Right lobe of liver (tissue), 6 donors: ENCODE data around the gene ZFAND6. TPM values are rescaled to one million over a fixed set of nuclear protein-coding genes. Genes with fewer than 3 reads are reported as not detected.

ENCODE experiments used
- ATAC-seq, 4 donors: fragments of 200-7000 bp; cut with Tn5 transposase; one replicate each; pipeline ENCODE4 v1.9.1; 2020; ENCODE audit warnings: mild to moderate bottlenecking in 4 of 4, moderate library complexity in 4 of 4
- DNase-seq, 3 donors: peaks; one replicate each; pipeline ENCODE4 v3.0.0-alpha.2; 2020
- H3K27ac ChIP-seq, 3 donors: fragments of 200-600 bp; one replicate each; pipeline ENCODE4 v1.8.0; 2022
- H3K27me3 ChIP-seq, 2 donors: fragments of 200-600 bp; one replicate each; pipeline ENCODE4 v1.8.0; 2022
- H3K36me3 ChIP-seq, 4 donors: fragments of 200-600 bp; sonication (generic) in 1 of 4; one replicate each; pipeline versions ENCODE4 v1.5.1 to v1.8.0; 2017 to 2022; ENCODE audit warnings: control low read depth in 1 of 4
- H3K4me1 ChIP-seq, 4 donors: fragments of 200-600 bp; sonication (generic) in 1 of 4; one replicate each; pipeline versions ENCODE4 v1.5.1 to v1.8.0; 2017 to 2022; ENCODE audit warnings: control low read depth in 1 of 4
- H3K4me3 ChIP-seq, 3 donors: fragments of 200-600 bp; one replicate each; pipeline ENCODE4 v1.8.0; 2022
- H3K9me3 ChIP-seq, 4 donors: fragments of 200-600 bp; sonication (generic) in 1 of 4; one replicate each; pipeline versions ENCODE4 v1.5.1 to v1.8.0; 2017 to 2022; ENCODE audit warnings: control low read depth in 1 of 4
- POLR2A ChIP-seq: fragments of 450-650 bp; IDR thresholded peaks from one replicate; pipeline ENCODE4 v1.6.1; 2017; ENCODE audit warnings: antibody characterized with exemption, mild to moderate bottlenecking
- WGBS: methylation state at CpG from one replicate; pipeline ENCODE4 v1.1.6; 2018; ENCODE audit warnings: low coverage, low lambda C conversion rate; ENCODE audit not compliant: insufficient coverage; ENCODE audit errors: missing lambda C conversion rate; 5-methylcytosine and 5-hydroxymethylcytosine counted together
- intact Hi-C, 2 donors: fragments of 100-400 bp; cut with DNase I; formaldehyde crosslinking; loops; one replicate each; pipeline versions ENCODE4 v1.11.2 to v1.14.1; 2022
- total RNA-seq, 6 experiments: library from RNA; depleted of rRNA in 2 of 6; stranded (reverse); fragments of >200 nt in 2 of 6; fragmentation: NEBNext Ultra II Directional in 3 of 6; extraction: Animal tissue kit (Norgen Biotek cat#: 25700) in 3 of 6; gene quantifications; one replicate each; pipeline versions ENCODE4 v1.1.0 to v1.2.4, GENCODE V29; 2016 to 2023
- TF ChIP-seq, protein P1 (sequence below), 4 donors: fragments of 200-600 bp in 3 of 4; fragments of 450-650 bp in 1 of 4; IDR thresholded peaks; one replicate each; pipeline versions ENCODE4 v1.5.1 to v1.8.0; 2016 to 2022; ENCODE audit warnings: antibody characterized with exemption in 4 of 4, mild to moderate bottlenecking in 2 of 4
- donor health status: DM: no; HTN: yes; CAD: no.
- donor health status: DM: no; HTN: no; CAD: no.
- donor health status: DM: no; HTN: no; CAD: no.
- donor health status: DM: no; HTN: yes; CAD: no.
- donor health status: DM: no; HTN: yes; CAD: no.

ZFAND6 gene
- total RNA-seq, 6 experiments from 2014 or later = 46.1 to 111 (median 48.9) TPM

DNA sequence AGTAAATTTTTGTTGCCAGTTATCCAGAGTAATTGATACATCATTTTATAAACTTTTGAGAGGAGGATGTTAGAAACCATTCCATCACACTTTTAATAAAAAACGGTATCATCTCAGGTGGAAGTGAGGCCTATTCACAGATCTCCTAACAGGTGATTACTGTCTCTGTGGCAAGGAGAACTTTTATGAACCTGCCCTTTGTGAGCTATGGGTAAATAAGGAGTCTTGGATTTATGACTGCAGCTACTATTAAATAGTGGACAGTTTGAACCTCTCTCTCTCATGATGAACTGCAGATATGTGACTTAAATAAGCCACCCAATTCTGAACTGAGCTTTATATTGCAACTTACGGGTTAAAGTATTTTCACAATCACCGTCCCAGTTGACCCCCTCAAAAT lies 45.7 kb downstream of the ZFAND6 start:
- H3K4me3 ChIP-seq = no peak overlapping the region
- H3K27me3 ChIP-seq = no peaks in the 10 kb centered on the region
- intact Hi-C loops = no loop called here
- no peak overlapping the region for H3K27ac ChIP-seq
- DNase-seq = no peak
- TF ChIP-seq, protein P1, sequence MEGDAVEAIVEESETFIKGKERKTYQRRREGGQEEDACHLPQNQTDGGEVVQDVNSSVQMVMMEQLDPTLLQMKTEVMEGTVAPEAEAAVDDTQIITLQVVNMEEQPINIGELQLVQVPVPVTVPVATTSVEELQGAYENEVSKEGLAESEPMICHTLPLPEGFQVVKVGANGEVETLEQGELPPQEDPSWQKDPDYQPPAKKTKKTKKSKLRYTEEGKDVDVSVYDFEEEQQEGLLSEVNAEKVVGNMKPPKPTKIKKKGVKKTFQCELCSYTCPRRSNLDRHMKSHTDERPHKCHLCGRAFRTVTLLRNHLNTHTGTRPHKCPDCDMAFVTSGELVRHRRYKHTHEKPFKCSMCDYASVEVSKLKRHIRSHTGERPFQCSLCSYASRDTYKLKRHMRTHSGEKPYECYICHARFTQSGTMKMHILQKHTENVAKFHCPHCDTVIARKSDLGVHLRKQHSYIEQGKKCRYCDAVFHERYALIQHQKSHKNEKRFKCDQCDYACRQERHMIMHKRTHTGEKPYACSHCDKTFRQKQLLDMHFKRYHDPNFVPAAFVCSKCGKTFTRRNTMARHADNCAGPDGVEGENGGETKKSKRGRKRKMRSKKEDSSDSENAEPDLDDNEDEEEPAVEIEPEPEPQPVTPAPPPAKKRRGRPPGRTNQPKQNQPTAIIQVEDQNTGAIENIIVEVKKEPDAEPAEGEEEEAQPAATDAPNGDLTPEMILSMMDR (IDR thresholded peaks at IDR 0.05) = no peak
- TF ChIP-seq POLR2A = no peak
- no peaks in the 10 kb centered on the region for H3K36me3 ChIP-seq
- no peaks in the 10 kb centered on the region for H3K9me3 ChIP-seq
- no peak for ATAC-seq
- 100% methylated on average over 3 of the region's 3 CpGs for whole genome bisulfite sequencing
- H3K4me1 ChIP-seq = peaks cover 0 to 6% (median 0%) of the 10 kb centered on the region in 4 donors

DNA sequence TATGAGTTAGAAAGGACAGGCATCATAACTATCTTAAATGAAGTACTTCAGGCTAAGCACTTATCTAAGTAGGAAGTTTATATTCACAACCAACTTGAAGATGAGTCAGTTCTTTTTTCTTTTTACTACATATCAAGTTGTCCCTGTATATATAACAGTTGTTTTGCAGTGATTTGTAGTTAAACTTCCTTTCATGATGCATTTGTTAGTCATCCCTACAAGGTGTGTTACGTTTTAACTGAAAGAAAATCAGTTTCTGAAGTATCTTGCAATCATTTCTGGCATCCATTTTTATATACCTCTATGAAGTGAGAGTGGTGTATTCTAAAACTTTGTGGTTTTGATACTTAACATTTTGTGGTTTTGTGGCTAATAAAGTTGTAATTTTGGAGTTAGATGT lies 46.1 kb downstream of the ZFAND6 start:
- H3K36me3 ChIP-seq = no peaks in the 10 kb centered on the region
- TF ChIP-seq, protein P1 (IDR thresholded peaks at IDR 0.05) = no peak
- no peak for TF ChIP-seq POLR2A
- no peak overlapping the region for H3K27ac ChIP-seq
- intact Hi-C loops = no loop called here
- no peak for ATAC-seq
- no peaks in the 10 kb centered on the region for H3K9me3 ChIP-seq
- H3K4me3 ChIP-seq = no peak overlapping the region
- H3K4me1 ChIP-seq = peaks cover 0 to 5% (median 0%) of the 10 kb centered on the region in 4 donors
- no peaks in the 10 kb centered on the region for H3K27me3 ChIP-seq
- no peak for DNase-seq
- WGBS = 65% methylated on average over 1 of the region's 1 CpG

DNA sequence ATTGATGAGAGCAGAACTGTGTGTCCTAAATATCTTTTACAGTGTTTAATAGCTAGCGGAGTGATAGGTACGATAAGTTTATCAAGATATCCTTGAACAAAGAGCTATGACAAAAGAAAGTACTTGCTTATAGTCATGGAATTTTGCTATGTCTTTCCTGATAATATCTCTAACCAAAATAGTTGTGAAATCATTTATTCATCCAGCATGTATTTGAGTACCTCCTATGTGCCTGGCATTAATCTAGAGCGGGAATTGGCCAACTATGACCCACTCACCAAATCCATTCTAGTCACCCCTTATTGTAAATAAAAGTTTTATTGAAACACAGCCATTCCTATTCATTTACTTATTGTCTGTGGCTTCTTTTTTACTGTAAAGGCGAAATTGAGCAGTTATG lies 46.6 kb downstream of the ZFAND6 start:
- WGBS = 93% methylated on average over 4 of the region's 4 CpGs
- intact Hi-C loops = no loop called here
- no peaks in the 10 kb centered on the region for H3K9me3 ChIP-seq
- no peak overlapping the region for H3K4me3 ChIP-seq
- no peak for DNase-seq
- H3K36me3 ChIP-seq = no peaks in the 10 kb centered on the region
- H3K27me3 ChIP-seq = no peaks in the 10 kb centered on the region
- TF ChIP-seq, protein P1 (IDR thresholded peaks at IDR 0.05) = no peak
- TF ChIP-seq POLR2A = no peak
- H3K4me1 ChIP-seq = peaks cover 0 to 5% (median 0%) of the 10 kb centered on the region in 4 donors
- ATAC-seq = no peak
- H3K27ac ChIP-seq = no peak overlapping the region

DNA sequence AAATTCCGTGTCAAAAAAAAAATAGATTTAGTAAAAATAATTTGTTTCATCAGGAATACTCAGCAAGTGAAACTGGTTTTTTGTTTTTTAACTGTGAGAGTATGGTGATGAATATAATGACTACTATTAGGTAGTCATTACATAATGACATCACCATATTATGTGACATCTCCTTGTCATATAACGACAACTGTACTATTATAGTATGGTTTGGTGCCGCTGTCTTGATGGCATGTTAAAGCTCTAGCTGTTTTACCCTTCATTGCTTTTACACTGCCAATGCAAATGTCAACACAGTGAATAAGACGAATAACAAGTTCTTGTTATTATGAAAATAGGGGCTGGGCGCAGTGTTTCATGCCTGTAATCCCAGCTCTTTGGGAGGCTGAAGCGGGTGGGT lies 47.7 kb downstream of the ZFAND6 start:
- Histone ChIP-seq H3K27ac (no peak overlapping the region), H3K9me3 (no peaks in the 10 kb centered on the region), H3K27me3 (no peaks in the 10 kb centered on the region), H3K36me3 (no peaks in the 10 kb centered on the region), H3K4me1 (peaks cover 0 to 5% (median 0%) of the 10 kb centered on the region in 4 donors), H3K4me3 (no peak overlapping the region)
- no peak for TF ChIP-seq POLR2A
- TF ChIP-seq, protein P1 (IDR thresholded peaks at IDR 0.05) = no peak
- intact Hi-C loops = no loop called here
- ATAC-seq = no peak
- no peak for DNase-seq
- 78% methylated on average over 5 of the region's 6 CpGs for WGBS

DNA sequence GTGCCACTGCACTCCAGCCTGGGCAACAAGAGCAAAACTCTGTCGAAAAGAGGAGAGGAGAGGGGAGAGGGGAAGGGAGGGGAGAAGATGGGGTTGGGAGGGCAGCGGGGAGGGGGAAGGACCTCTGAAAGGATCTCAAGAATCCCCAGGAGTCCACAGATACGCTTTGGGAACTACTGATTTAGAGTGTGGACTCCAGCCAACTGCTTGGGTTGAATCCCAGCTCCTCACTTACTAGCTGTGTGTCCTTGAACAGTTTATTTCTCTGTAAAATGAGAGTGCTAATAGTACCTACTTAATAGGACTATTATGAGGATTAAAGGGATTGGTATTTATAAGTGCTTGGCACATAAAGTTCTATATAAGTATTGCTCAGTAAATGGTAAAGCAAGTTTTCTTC lies 48.3 kb downstream of the ZFAND6 start:
- no peak for DNase-seq
- peaks cover 0 to 5% (median 0%) of the 10 kb centered on the region in 4 donors for H3K4me1 ChIP-seq
- WGBS = 56% methylated on average over 2 of the region's 3 CpGs

More for the DNA sequence above, 48.3 kb downstream of the ZFAND6 start:
- no peak overlapping the region for H3K27ac ChIP-seq
- no peaks in the 10 kb centered on the region for H3K27me3 ChIP-seq
- TF ChIP-seq, protein P1 (IDR thresholded peaks at IDR 0.05) = no peak
- no peak for TF ChIP-seq POLR2A
- no peaks in the 10 kb centered on the region for H3K9me3 ChIP-seq
- H3K36me3 ChIP-seq = no peaks in the 10 kb centered on the region
- intact Hi-C loops = no loop called here
- ATAC-seq = no peak
- H3K4me3 ChIP-seq = no peak overlapping the region
